GM19324 (cell line): ENCODE data around the gene STX3.
"Not testable (repeated sequence)": the region's sequence is repeated elsewhere in the genome, so short reads cannot be mapped to it uniquely, and the experiment has no call there.

ENCODE experiments used
- ATAC-seq: cut with Tn5 transposase; IDR thresholded peaks from one replicate; pipeline ENCODE4 v1.9.1; 2021; ENCODE audit warnings: mild to moderate bottlenecking, moderate library complexity; ENCODE audit not compliant: unreplicated experiment, low FRiP score

STX3 gene

DNA sequence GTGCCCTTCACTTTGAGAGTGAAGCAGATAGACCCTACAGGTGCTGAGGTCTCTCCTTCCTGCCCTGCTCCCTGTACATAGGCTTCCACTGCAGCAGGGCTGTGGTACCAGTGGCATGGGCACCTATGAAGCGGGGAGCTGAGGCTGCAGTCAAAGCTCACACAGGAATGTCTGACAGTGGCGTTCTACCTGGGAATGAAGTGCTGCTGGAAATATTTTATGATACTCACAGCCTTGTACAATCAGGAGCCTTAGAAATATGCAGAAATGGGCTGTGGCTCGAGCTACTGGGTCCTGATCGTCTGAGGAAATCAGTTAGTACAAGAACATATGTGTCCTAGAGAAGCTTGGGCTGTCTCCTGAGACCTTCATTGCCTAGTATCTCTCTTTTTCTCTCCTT lies 30.6 kb downstream of the STX3 start:
- no peak for ATAC-seq

GRCh38 chr11:59787255-59787588 lies 32.0 kb downstream of the STX3 start:
- no peak for ATAC-seq

- no peak for ATAC-seq
Measured at GRCh38 chr11:59787816-59788215, 32.6 kb downstream of the STX3 start.

DNA sequence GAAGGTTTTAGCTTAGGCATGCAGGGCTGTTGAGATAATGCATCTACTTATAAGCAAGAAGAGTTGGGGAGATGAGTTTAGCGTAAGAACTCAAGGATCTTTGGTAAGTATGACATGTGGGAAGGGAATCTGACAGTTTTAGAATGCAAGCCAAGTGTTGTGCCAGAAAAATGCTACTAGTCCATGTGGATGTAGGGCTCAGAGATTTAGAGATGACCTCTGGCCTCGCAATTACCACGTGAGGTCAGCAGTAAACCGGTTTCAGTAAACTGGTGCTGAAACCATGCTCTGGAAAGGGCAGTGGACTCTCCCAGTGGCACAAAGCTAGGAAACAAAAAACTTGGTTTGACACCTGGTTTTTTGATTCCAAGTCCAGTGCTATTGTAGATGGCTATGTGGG lies 36.5 kb downstream of the STX3 start:
- no peak for ATAC-seq

GRCh38 chr11:59792507-59792906 lies 37.3 kb downstream of the STX3 start:
- no peak for ATAC-seq

DNA sequence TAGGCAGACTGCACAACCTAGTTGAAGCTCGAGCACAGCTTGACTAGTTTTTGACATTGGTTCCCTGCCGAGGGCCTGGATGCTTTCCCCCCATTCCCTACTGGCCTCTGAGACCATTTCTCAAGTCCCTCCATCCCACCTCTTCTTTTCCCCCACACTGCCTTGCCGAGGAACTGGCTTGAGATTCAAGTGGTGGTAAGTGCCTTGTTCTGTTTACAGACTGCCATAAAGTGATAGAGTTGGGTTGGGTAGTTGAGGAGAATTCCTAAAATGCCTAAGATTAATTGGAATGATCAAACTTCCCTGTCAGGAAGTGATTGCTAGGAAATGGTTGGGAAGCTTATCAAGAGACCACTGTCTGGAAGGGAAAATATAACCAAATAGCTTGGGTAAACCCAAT lies 39.2 kb downstream of the STX3 start:
- no peak for ATAC-seq

- ATAC-seq, result no peak
Measured at GRCh38 chr11:59800390-59801025, 45.3 kb downstream of the STX3 start.

DNA sequence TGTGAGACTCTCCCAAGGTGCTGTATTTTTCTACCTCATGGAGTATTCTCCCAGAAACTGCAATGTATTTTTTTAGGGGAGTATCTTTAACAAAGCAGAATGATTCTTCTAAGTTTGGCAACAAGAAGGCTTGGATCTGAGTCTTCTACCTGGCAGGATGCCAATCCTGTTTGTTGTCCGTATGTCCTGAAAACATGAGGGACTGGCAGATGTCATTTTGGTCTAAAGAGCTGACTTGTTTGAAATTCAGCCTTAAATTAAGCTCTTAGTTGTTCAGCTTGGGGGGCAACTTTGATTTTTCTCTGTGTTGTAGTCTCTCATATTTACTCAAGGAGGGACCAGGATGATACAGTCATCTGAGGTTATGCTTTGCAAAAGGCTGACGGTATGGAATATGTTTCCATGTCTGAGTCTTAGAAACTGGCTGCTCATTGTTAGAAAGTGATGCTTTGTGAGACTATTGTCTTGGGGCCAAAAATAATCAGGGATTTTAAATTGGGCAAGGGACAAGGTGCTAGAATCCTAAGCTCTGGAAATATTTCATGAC lies 46.1 kb downstream of the STX3 start:
- no peak for ATAC-seq

GRCh38 chr11:59801981-59802638 lies 46.9 kb downstream of the STX3 start:
- ATAC-seq, result no peak

DNA sequence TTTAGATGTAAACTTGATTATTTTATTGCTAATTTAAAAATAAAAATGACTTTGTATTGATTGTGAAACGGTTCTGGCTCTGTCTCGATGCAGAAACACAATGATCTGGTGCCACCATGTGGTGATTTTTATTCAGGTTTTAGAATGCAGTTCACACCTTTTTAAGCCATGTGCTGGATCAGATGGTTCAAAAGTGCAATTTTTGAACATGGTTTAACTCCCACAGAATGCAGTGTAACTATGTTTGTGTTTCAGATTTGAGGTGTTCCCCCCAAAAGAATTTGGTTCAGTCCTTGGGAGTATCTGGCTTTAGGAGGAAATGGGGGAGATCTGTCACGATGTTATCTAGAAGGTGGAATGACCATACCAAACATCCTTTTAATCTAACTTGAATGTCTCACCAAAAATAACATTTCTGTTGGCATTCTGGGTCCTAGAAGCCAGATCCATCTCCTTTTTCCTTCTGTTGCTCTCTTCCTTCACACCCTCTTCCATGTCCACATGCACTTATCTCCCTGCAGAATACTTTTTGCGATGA lies 47.5 kb downstream of the STX3 start:
- ATAC-seq, result no peak

DNA sequence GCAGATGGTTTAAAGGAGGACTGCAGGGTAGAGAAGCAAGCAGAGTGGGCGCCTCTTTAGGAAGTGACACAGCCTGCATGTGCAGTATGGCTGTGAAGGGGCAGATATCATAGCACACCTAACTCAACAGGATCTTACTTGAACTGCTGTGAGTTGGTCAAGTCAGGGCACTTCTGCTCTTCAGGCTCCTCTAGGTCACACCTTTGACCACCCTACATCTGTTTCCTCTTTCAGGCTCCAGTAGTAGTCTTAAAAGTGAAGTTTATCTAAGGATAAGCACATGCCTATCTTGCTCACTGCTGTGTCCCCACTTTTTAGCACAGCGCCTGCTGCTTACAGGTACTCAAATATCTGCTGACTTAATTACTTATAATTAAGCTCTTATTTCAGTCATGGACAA lies 48.9 kb downstream of the STX3 start:
- ATAC-seq, result no peak

DNA sequence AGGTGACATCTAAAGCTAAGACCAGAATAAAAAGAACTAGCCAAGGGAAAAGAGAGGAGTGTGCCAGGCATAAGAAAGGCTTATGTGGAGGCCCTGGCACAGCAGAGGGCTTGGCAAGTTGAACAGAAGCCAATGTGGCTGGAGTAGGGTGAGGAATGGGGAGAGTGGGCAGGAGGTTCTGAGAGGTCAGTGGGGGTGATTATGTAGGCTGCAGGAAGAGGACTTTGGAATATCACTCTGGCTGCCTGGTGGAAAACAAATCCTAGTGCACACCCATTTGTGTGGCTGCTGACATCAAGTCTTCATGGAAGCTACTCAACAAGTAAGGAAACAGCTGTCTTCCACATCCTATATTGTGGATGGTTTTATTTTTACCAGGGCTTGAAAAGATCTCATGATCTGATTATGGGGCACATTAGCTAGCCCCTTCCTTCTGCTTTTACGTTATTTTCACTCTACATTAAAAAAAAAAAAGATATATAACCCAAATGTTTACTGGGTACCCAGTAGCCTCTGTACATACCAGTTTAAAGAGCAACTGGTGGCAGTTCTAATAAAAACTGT lies 52.0 kb downstream of the STX3 start:
- ATAC-seq, result no peak

GRCh38 chr11:59810189-59810910 lies 55.2 kb downstream of the STX3 start, which contains the start of gene MRPL16:
TSS of gene MRPL16 (minus strand) at chr11:59810778. CDS start at chr11:59810658, 120 bp downstream.
- peak; percentile 98 for ATAC-seq

- ATAC-seq, result no peak
Measured at GRCh38 chr11:59810911-59811259, 55.7 kb downstream of the STX3 start.

GRCh38 chr11:59812220-59812619 lies 57.0 kb downstream of the STX3 start:
- ATAC-seq, result no peak

GRCh38 chr11:59813364-59813763 lies 58.2 kb downstream of the STX3 start:
- ATAC-seq, result no peak

GRCh38 chr11:59814021-59814420 lies 58.8 kb downstream of the STX3 start:
- no peak for ATAC-seq

DNA sequence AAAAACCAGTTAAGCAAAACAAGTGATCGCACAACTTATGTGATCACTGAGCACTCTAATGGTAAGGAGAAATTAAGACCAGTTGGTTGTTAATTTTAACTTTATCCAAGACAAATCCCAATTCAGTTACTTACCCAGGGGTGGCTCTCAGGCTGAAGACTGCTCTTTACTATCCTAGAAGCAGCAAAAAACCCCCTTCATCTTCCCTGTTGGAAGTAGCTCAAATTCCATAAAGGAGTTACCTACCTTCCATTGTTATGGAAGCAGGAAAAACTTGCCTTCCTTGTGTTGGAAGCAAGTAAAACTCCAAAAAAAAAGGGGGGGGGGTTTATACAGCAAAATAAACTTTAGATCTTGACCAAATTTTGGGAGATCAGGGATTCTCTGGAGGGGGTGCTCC lies 60.6 kb downstream of the STX3 start:
- no peak for ATAC-seq

- not testable (repeated sequence) for ATAC-seq
Measured at GRCh38 chr11:59816434-59816833, 61.3 kb downstream of the STX3 start.

GRCh38 chr11:59818572-59818971 lies 63.4 kb downstream of the STX3 start:
- peak; percentile 51 for ATAC-seq

DNA sequence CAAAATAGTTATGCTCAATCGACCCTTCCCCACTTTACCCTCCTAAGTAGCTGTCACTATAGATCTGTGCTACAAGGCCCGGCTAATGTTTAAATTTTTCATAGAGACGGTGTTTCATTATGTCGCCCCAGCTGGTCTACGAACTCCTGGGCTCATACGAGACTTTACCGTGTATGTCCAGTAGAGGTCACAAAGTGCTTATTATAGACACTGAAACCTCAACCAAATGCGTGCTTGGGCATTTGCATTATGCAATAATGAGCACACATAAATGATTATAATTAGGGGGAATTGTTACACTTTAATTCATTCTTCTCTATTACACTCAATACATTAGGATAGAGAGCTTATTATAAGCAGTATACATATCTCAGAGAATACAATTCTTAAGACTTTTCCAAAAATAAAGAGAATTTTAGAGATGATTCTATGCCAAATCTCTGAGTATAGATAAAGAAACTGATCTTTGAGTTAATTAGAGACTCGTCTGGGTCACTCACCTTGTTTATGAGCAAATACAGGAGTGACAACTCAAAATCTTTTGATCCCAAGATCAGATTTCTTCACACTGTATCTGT lies 67.9 kb downstream of the STX3 start:
- peak; percentile 83 for ATAC-seq
